HG02938 (cell line): ENCODE measurements around the gene ROR2.

Experiments
- ATAC-seq: cut with Tn5 transposase; IDR thresholded peaks from one replicate; pipeline ENCODE4 v1.9.1; 2021; ENCODE audit warnings: mild to moderate bottlenecking, moderate library complexity; ENCODE audit not compliant: unreplicated experiment

ROR2 gene

GRCh38 chr9:91902475-91903125 is 47.4 kb downstream of the ROR2 start:
- ATAC-seq = no peak

- ATAC-seq = no peak
Observed at GRCh38 chr9:91900797-91901177, 49.2 kb downstream of the ROR2 start.

- ATAC-seq = no peak
Observed at GRCh38 chr9:91900055-91900796, 49.8 kb downstream of the ROR2 start.

- ATAC-seq = no peak
Observed at GRCh38 chr9:91899594-91899993, 50.4 kb downstream of the ROR2 start.

- no peak for ATAC-seq
Observed at GRCh38 chr9:91899219-91899563, 50.8 kb downstream of the ROR2 start.

- ATAC-seq = no peak
Observed at GRCh38 chr9:91898451-91899218, 51.4 kb downstream of the ROR2 start.

- no peak for ATAC-seq
Observed at GRCh38 chr9:91897201-91897600, 52.8 kb downstream of the ROR2 start.

- no peak for ATAC-seq
Observed at GRCh38 chr9:91896513-91897121, 53.4 kb downstream of the ROR2 start.

- ATAC-seq = no peak
Observed at GRCh38 chr9:91896097-91896496, 53.9 kb downstream of the ROR2 start.

- no peak for ATAC-seq
Observed at GRCh38 chr9:91894536-91894935, 55.5 kb downstream of the ROR2 start.

- no peak for ATAC-seq
Observed at GRCh38 chr9:91894023-91894422, 56.0 kb downstream of the ROR2 start.

GRCh38 chr9:91891915-91892314 is 58.1 kb downstream of the ROR2 start:
- ATAC-seq = no peak

GRCh38 chr9:91890662-91891061 is 59.4 kb downstream of the ROR2 start:
- ATAC-seq = no peak

- ATAC-seq = no peak
Observed at GRCh38 chr9:91889161-91889911, 60.7 kb downstream of the ROR2 start.

GRCh38 chr9:91886414-91887076 is 63.5 kb downstream of the ROR2 start:
- ATAC-seq = no peak

GRCh38 chr9:91885746-91886413 is 64.1 kb downstream of the ROR2 start:
- no peak for ATAC-seq

GRCh38 chr9:91884696-91885687 is 65.0 kb downstream of the ROR2 start:
- ATAC-seq = no peak

- ATAC-seq = no peak
Observed at GRCh38 chr9:91884153-91884552, 65.9 kb downstream of the ROR2 start.

- no peak for ATAC-seq
Observed at GRCh38 chr9:91883503-91883902, 66.5 kb downstream of the ROR2 start.
